BLaER1 treated with 17β-estradiol and CSF1 and Interleukin-3, amounts not matched to agents 10 nM and 100 nM (cell line): ENCODE results near the gene AEBP1.
A peak's percentile ranks its signal among the peaks of the same experiment; 100 is the strongest.

Source experiments
- H3K27ac ChIP-seq, 11 experiments: shearing (Covaris generic); formaldehyde crosslinking; 2 replicates each; pipeline ENCODE4 v1.8.1; 2022
- H3K27me3 ChIP-seq, 11 experiments: shearing (Covaris generic); formaldehyde crosslinking; 2 replicates each; pipeline ENCODE4 v1.8.1; 2022
- H3K36me3 ChIP-seq, 11 experiments: shearing (Covaris generic); formaldehyde crosslinking; 2 replicates each; pipeline ENCODE4 v1.8.1; 2022
- H3K4me1 ChIP-seq, 10 experiments: shearing (Covaris generic); formaldehyde crosslinking; 2 replicates each; pipeline ENCODE4 v1.8.1; 2022
- H3K4me2 ChIP-seq, 11 experiments: shearing (Covaris generic); formaldehyde crosslinking; 2 replicates each; pipeline ENCODE4 v1.8.1; 2022
- H3K4me3 ChIP-seq, 10 experiments: shearing (Covaris generic); formaldehyde crosslinking; 2 replicates each; pipeline ENCODE4 v1.8.1; 2022
- H3K9ac ChIP-seq, 11 experiments: shearing (Covaris generic); formaldehyde crosslinking; 2 replicates each; pipeline ENCODE4 v1.8.1; 2022
- H3K9me3 ChIP-seq, 11 experiments: shearing (Covaris generic); formaldehyde crosslinking; replicated peaks in 1 of 11; 2 replicates each; pipeline ENCODE4 v1.8.1; 2022
- H4K20me1 ChIP-seq, 11 experiments: shearing (Covaris generic); formaldehyde crosslinking; 2 replicates each; pipeline ENCODE4 v1.8.1; 2022
- Cebpa-rat ChIP-seq, 11 experiments: shearing (Covaris generic); IDR thresholded peaks; 2 replicates each; pipeline ENCODE4 v1.8.1; 2022

AEBP1 gene

DNA sequence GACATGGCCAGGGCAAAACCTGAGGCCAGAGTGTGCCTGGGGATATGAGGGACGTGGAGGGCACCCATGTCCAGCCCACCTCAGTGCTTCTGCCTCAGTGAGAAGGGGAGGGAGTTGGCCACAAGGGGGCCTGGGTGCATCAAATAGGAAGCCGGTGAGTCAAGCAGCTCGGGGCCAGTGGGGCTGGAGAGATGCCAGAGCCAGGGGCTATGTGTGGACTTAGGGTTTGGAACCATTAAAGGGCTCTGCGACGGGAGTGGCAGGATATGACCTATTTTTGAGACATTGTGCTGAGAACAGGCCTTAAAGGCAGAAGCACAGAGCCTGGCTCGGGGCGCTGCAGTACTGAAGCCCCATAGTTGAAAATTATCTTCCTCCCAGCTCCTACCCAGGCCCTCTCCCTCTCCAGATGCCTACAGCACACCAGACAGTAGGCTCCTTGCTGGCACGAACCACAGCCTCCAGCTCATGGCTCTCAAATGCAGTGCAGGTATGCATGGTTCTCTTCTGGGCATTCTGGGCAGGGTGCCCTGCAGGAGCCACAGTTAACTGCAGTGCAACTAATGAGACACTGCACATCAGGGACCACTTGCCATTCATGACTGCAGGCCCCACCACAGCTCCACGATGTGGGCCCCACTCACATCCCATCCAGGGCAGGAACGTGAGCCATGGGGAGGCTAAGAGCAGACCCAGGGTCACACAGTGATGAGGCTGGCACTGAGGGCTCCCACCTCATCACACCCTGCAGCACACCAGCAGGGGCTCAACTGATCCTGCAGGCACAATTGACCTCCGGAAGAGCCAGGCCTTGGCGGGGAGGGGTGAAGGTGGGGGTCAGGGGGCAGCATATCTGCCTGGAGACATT, 31.5 kb upstream of the AEBP1 start:
- H3K27me3 ChIP-seq, result no peaks in the 10 kb centered on the region
- H3K4me1 ChIP-seq, result peaks cover 57 to 75% (median 72%) of the 10 kb centered on the region in 10 experiments
- peaks cover 22 to 55% (median 38%) of the 10 kb centered on the region in 11 experiments for H3K36me3 ChIP-seq
- peak overlapping the region in 7 of 11 experiments; percentile 7 to 78 (median 76); a peak in 9 of 22 replicates for H3K9ac ChIP-seq
- H3K27ac ChIP-seq, result peak overlapping the region in 4 of 11 experiments; percentile 8 to 88 (median 81); a peak in 7 of 22 replicates
- H3K9me3 ChIP-seq, result no peaks in the 10 kb centered on the region
- peaks cover 0 to 17% (median 0%) of the 10 kb centered on the region in 11 experiments; a peak in 4 of 22 replicates for H4K20me1 ChIP-seq
- no peak for TF ChIP-seq Cebpa-rat (IDR thresholded peaks at IDR 0.05)
- no peak overlapping the region for H3K4me3 ChIP-seq
- H3K4me2 ChIP-seq, result peak overlapping the region; percentile 85 to 94 (median 89); a peak in 21 of 22 replicates

DNA sequence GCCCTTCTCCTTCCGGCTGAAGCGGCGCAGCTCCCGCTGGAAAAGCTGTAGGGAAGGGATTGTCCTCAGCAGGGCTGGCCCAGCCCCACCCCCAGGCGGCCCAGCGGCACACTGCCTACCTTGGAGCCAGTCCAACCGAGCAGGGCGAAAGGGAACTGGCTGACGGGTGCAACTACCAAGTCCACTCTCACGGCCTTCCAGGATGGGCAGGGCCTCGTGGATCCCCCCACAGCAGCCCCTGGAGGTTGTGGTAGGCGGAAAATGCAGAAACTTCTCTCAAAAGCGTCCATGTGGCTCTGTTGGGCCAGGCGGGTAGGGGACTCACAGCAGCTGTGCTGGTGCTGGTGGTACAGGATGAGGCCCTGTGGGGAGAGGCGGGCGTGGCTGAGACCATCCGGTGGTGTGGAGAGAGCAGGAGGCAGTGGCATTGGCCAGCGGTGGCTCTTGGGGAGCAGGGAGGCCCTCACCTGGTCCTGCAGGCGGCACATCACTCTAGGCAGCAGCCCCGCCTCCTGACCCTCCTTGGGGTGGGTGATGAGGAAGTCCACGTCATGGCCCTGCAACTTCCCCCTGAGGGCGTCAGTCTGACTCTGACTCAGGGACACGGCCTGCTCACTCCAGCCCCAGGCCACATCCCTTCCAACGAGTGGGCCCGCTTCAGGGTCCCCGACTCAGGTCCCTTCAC, 30.3 kb upstream of the AEBP1 start:
- no peaks in the 10 kb centered on the region for H3K27me3 ChIP-seq
- H3K27ac ChIP-seq, result peak overlapping the region; percentile 73 to 88 (median 81)
- H3K9ac ChIP-seq, result peak overlapping the region; percentile 63 to 78 (median 75); a peak in 21 of 22 replicates
- peak overlapping the region in 9 of 10 experiments; percentile 15 to 57 (median 39); a peak in 14 of 20 replicates for H3K4me3 ChIP-seq
- H3K4me1 ChIP-seq, result peaks cover 65 to 87% (median 84%) of the 10 kb centered on the region in 10 experiments
- H3K36me3 ChIP-seq, result peaks cover 34 to 66% (median 50%) of the 10 kb centered on the region in 11 experiments
- H3K9me3 ChIP-seq, result no peaks in the 10 kb centered on the region
- no peak for TF ChIP-seq Cebpa-rat (IDR thresholded peaks at IDR 0.05)
- H4K20me1 ChIP-seq, result peaks cover 0 to 12% (median 0%) of the 10 kb centered on the region in 11 experiments; a peak in 4 of 22 replicates
- peak overlapping the region; percentile 85 to 94 (median 89) for H3K4me2 ChIP-seq

DNA sequence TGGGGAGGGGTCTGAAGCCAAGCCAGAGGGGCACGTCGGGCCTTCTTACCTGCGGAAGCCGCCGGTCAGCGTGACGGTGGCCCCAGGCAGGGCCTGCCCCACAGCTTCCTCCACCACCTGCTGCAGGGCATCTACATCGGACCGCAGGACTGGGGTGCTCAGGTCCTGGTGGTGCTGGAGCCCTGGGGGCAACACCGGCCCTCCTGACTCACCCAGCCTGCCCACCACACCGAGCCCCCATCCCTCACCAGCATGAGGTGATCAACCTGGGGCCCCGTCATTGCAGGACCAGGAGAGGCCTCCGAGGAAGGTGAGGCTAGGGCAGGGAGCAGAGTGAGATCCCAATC, 29.8 kb upstream of the AEBP1 start:
- Histone ChIP-seq H4K20me1 (peaks cover 0 to 12% (median 0%) of the 10 kb centered on the region in 11 experiments; a peak in 4 of 22 replicates), H3K27me3 (no peaks in the 10 kb centered on the region), H3K4me1 (peaks cover 70 to 93% (median 89%) of the 10 kb centered on the region in 10 experiments), H3K36me3 (peaks cover 36 to 66% (median 55%) of the 10 kb centered on the region in 11 experiments), H3K4me3 (peak overlapping the region in 8 of 10 experiments; percentile 15 to 57 (median 39); a peak in 12 of 20 replicates), H3K9ac (peak overlapping the region; percentile 63 to 78 (median 75); a peak in 21 of 22 replicates), H3K9me3 (no peaks in the 10 kb centered on the region), H3K4me2 (peak overlapping the region; percentile 85 to 94 (median 89)), H3K27ac (peak overlapping the region; percentile 73 to 88 (median 81))
- TF ChIP-seq Cebpa-rat (IDR thresholded peaks at IDR 0.05), result no peak

DNA sequence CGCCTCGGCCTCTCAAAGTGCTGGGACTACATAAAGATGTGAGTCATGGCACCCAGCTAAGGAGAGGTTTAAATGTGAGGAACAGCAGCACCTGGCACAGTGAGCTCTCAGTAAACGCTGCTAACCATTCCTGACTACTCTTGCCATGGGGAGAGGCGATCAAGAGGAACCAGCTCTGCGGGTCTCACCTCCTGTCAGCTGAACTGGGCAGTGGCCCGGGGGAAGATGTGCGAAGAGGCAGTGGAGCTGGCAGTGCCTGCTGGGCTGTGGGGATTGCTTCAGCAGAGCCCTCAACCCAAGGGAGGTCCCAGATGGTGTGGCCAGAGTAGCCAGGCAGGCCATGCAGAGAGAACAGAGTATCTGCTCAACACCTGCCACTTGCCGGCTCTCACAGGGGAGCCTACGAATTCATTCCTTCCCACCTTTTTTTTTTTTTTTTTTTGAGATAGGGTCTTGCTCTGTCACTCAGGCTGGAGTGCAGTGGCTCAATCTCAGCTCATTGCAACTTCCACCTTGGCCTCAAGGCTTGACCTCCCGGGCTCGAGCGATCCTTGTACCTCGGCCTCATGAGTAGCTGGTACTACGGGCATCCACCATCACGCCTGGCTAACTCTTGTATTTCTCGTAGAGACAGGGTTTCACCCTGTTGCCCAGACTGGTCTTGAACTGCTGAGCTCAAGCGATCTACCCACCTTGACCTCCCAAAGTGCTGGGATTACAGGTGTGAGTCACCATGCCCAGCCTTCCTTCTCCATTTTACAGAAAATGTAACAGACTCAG, 28.7 kb upstream of the AEBP1 start:
- no peaks in the 10 kb centered on the region for H3K9me3 ChIP-seq
- H3K4me2 ChIP-seq, result peak overlapping the region; percentile 56 to 94 (median 89); a peak in 17 of 22 replicates
- TF ChIP-seq Cebpa-rat (IDR thresholded peaks at IDR 0.05), result no peak
- H3K4me1 ChIP-seq, result peaks cover 76 to 100% (median 99%) of the 10 kb centered on the region in 10 experiments
- H3K4me3 ChIP-seq, result no peak overlapping the region
- H3K9ac ChIP-seq, result peak overlapping the region in 2 of 11 experiments; percentile 13 to 90; a peak in 2 of 22 replicates
- H3K36me3 ChIP-seq, result peaks cover 46 to 78% (median 67%) of the 10 kb centered on the region in 11 experiments
- H4K20me1 ChIP-seq, result peaks cover 0 to 12% (median 0%) of the 10 kb centered on the region in 11 experiments; a peak in 5 of 22 replicates
- H3K27me3 ChIP-seq, result no peaks in the 10 kb centered on the region
- peak overlapping the region in 7 of 11 experiments; percentile 1 to 83 (median 80); a peak in 8 of 22 replicates for H3K27ac ChIP-seq

DNA sequence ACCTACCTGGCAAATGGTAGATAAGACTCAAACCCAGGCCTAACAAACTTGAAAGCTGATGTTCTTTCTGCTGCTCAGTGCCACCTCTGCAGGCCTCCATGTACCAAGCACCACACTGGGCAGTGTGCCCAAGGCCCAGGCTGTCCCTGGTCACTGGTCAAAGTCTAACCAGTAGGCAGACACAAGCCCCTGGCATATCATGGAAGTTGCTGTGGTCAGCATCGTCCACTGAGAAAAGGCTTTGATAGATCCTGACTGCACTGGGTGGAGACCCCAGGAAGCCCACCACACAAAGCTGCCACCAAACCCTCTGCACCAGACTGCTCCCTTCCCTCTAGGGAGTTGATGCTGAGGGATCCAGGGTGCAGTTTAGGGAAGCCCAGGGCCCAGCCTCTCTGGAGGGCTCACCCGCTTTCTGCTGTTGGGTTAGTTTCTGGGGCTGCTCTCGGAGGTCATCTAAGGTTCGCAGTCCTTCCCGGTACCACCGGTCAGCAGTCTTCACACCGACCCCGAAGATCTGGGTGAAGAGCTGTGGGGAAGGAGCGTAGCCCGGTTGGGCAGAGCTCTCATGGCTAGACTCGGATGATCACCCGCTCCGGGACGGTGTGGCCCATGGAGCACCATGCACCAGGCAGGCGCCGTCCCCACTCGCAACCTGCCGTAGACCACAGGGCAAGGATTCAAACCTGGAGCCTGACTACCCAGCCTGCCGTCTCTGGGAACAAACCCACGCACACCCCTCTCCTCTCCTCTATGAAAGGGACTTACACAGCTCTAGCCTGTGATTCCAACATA, 27.8 kb upstream of the AEBP1 start:
- Histone ChIP-seq H3K4me1 (peaks cover 76 to 100% (median 99%) of the 10 kb centered on the region in 10 experiments), H3K27ac (peak overlapping the region in 2 of 11 experiments; percentile 34 to 83; a peak in 1 of 22 replicates), H3K36me3 (peaks cover 48 to 81% (median 70%) of the 10 kb centered on the region in 11 experiments)

DNA sequence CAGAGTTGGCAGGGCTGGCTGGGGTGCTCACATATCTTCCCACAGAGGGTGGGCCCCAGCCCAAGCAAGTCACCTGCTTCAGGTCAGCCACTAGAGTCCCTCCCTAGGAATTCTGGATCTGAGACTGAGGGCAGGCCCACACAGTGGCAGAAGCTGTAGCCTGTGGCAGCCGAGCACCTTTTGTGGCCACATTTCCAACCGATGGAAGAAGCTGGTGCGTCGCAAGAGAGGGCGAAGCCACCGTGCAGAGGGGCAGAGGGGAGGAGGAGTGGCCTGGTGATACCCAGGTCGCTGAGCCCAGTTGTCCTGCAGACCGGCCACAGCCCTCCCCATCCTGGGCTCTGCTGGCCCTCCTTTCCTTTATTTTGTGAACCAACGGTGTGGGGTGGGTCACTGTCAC, 27.1 kb upstream of the AEBP1 start:
- Histone ChIP-seq H3K4me1 (peaks cover 73 to 100% (median 98%) of the 10 kb centered on the region in 10 experiments), H3K27ac (peak overlapping the region in 4 of 11 experiments; percentile 34 to 94 (median 60); a peak in 5 of 22 replicates), H4K20me1 (peaks cover 0 to 8% (median 0%) of the 10 kb centered on the region in 11 experiments; a peak in 5 of 22 replicates), H3K36me3 (peaks cover 48 to 76% (median 70%) of the 10 kb centered on the region in 11 experiments), H3K27me3 (no peaks in the 10 kb centered on the region), H3K9ac (peak overlapping the region in 5 of 11 experiments; percentile 3 to 91 (median 83); a peak in 6 of 22 replicates), H3K4me3 (no peak overlapping the region), H3K9me3 (no peaks in the 10 kb centered on the region), H3K4me2 (peak overlapping the region in 7 of 11 experiments; percentile 84 to 98 (median 94); a peak in 13 of 22 replicates)
- no peak for TF ChIP-seq Cebpa-rat (IDR thresholded peaks at IDR 0.05)

More for the DNA sequence above, 27.8 kb upstream of the AEBP1 start:
- Histone ChIP-seq H4K20me1 (peaks cover 0 to 12% (median 0%) of the 10 kb centered on the region in 11 experiments; a peak in 5 of 22 replicates), H3K4me3 (no peak overlapping the region), H3K4me2 (peak overlapping the region in 9 of 11 experiments; percentile 10 to 94 (median 89); a peak in 14 of 22 replicates), H3K9ac (peak overlapping the region in 2 of 11 experiments; percentile 18 to 90; a peak in 5 of 22 replicates), H3K27me3 (no peaks in the 10 kb centered on the region), H3K9me3 (no peaks in the 10 kb centered on the region)
- TF ChIP-seq Cebpa-rat (IDR thresholded peaks at IDR 0.05), result no peak

DNA sequence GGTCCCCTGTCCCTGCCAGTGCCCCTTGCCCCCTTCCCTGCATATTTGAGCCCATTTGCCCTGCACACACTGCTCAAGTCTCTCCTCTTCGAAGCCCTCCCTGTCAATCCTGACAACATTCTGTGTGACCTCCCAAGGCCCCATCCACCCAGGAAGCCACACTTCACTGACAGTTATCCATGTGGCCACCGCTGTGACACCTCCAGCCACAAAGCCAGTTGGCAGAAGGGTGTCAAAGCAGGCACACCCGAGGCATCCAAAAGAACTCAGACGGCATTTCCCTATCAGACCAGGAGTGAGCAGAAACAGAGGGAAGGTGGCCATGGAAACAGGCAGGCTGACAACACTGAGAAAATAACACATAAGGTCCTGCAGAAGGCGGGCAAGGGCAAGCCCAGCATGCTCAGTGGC, 26.5 kb upstream of the AEBP1 start:
- peak overlapping the region in 7 of 11 experiments; percentile 4 to 94 (median 34); a peak in 9 of 22 replicates for H3K27ac ChIP-seq
- peak overlapping the region in 8 of 11 experiments; percentile 3 to 91 (median 56); a peak in 11 of 22 replicates for H3K9ac ChIP-seq
- no peaks in the 10 kb centered on the region for H3K9me3 ChIP-seq
- H3K4me1 ChIP-seq, result peaks cover 67 to 95% (median 92%) of the 10 kb centered on the region in 10 experiments
- TF ChIP-seq Cebpa-rat (IDR thresholded peaks at IDR 0.05), result no peak
- H3K36me3 ChIP-seq, result peaks cover 48 to 73% (median 70%) of the 10 kb centered on the region in 11 experiments
- no peak overlapping the region for H3K4me3 ChIP-seq
- peaks cover 0 to 7% (median 0%) of the 10 kb centered on the region in 11 experiments; a peak in 5 of 22 replicates for H4K20me1 ChIP-seq
- no peaks in the 10 kb centered on the region for H3K27me3 ChIP-seq
- H3K4me2 ChIP-seq, result peak overlapping the region in 9 of 11 experiments; percentile 63 to 98 (median 92); a peak in 18 of 22 replicates
